Lower leg skin (tissue), 4 donors: Measurements from ENCODE around the gene GAPDHS. TPM values are rescaled to one million over a fixed set of nuclear protein-coding genes. Genes with fewer than 3 reads are reported as not detected.

Source experiments
- DNase-seq, 2 donors: peaks; one replicate each; pipeline ENCODE4 v3.0.0-alpha.2; 2019; ENCODE audit warnings: low spot score in 2 of 2
- H3K4me3 ChIP-seq: fragments of 200-600 bp; sonication (generic); 2 replicates; pipeline ENCODE4 v1.5.1; 2017; ENCODE audit warnings: mild to moderate bottlenecking, low read depth; ENCODE audit not compliant: poor library complexity, severe bottlenecking
- CTCF ChIP-seq, 3 donors: fragments of 450-650 bp; IDR thresholded peaks; one replicate each; pipeline ENCODE4 v1.5.1; 2016; ENCODE audit warnings: antibody characterized with exemption in 3 of 3, mild to moderate bottlenecking in 3 of 3, moderate library complexity in 2 of 3
- POLR2A ChIP-seq, 2 donors: fragments of 450-650 bp; IDR thresholded peaks; one replicate each; pipeline ENCODE4 v1.6.1; 2016 to 2017; ENCODE audit warnings: antibody characterized with exemption in 2 of 2, mild to moderate bottlenecking in 1 of 2, moderate library complexity in 1 of 2
- WGBS, 2 donors: methylation state at CpG; one replicate each; pipeline ENCODE4 v1.1.5; 2018; 5-methylcytosine and 5-hydroxymethylcytosine counted together
- intact Hi-C: fragments of 100-400 bp; cut with DNase I; formaldehyde crosslinking; loops from one replicate; pipeline ENCODE4 v1.15.0; 2023; ENCODE audit warnings: low total_unique reads
- total RNA-seq, 4 donors: library from RNA; depleted of rRNA; stranded (reverse); fragments of >200 nt; gene quantifications; one replicate each; pipeline ENCODE4 v1.1.0, GENCODE V29; 2016

GAPDHS gene
- total RNA-seq, 4 donors from 2014 or later = 6.0 to 7.3 (median 6.2) TPM

- intact Hi-C loops = no loop called here
- DNase-seq = no peak
- H3K4me3 ChIP-seq = no peak overlapping the region
- TF ChIP-seq POLR2A (IDR thresholded peaks at IDR 0.05) (no peak), CTCF (IDR thresholded peaks at IDR 0.05) (no peak)
- WGBS, 2 donors = 58 to 72% methylated on average over 5 of the region's 5 CpGs
Measured at GRCh38 chr19:35554076-35554475, 20.8 kb downstream of the GAPDHS start.

GRCh38 chr19:35555301-35556005 is 22.2 kb downstream of the GAPDHS start:
- no peak overlapping the region for H3K4me3 ChIP-seq
- no peak for TF ChIP-seq CTCF (IDR thresholded peaks at IDR 0.05)
- TF ChIP-seq POLR2A (IDR thresholded peaks at IDR 0.05) = no peak
- intact Hi-C loops = no loop called here
- no peak for DNase-seq
- 71 to 76% methylated on average over 26 to 30 of the region's 30 CpGs for whole genome bisulfite sequencing, 2 donors

GRCh38 chr19:35556025-35556590 is 22.9 kb downstream of the GAPDHS start:
- DNase-seq = no peak
- WGBS, 2 donors = 83 to 88% methylated on average over 9 of the region's 9 CpGs
- intact Hi-C loops = no loop called here
- no peak overlapping the region for H3K4me3 ChIP-seq
- TF ChIP-seq POLR2A (IDR thresholded peaks at IDR 0.05) = no peak
- TF ChIP-seq CTCF (IDR thresholded peaks at IDR 0.05) = no peak

- intact Hi-C loops = no loop called here
- no peak for TF ChIP-seq CTCF (IDR thresholded peaks at IDR 0.05)
- TF ChIP-seq POLR2A (IDR thresholded peaks at IDR 0.05) = no peak
- WGBS, 2 donors = 81 to 87% methylated on average over 16 of the region's 16 CpGs
- DNase-seq = no peak
- H3K4me3 ChIP-seq = no peak overlapping the region
Measured at GRCh38 chr19:35556846-35557538, 23.7 kb downstream of the GAPDHS start.

- peak in 1 of 2 donors; percentile 83 for DNase-seq
- WGBS, 2 donors = 12 to 13% methylated on average over 43 to 47 of the region's 60 CpGs
- intact Hi-C loops = no loop called here
Measured at GRCh38 chr19:35557539-35558399, 24.5 kb downstream of the GAPDHS start.

More at GRCh38 chr19:35557539-35558399, 24.5 kb downstream of the GAPDHS start:
- TF ChIP-seq CTCF (IDR thresholded peaks at IDR 0.05) (no peak), POLR2A (IDR thresholded peaks at IDR 0.05) (no peak)
- H3K4me3 ChIP-seq = peak overlapping the region; percentile 2
